ENCODE results near the gene KMT2C.
A peak's percentile ranks its signal among the peaks of the same experiment; 100 is the strongest.

Gene KMT2C

GRCh38 chr7:152347888-152348287 lies 87.9 kb downstream of the KMT2C start:
- no peak for TF ChIP-seq CTCF (conservative IDR thresholded peaks at IDR 0.05)
- H3K27ac ChIP-seq, result no peak overlapping the region

GRCh38 chr7:152344253-152344652 lies 91.5 kb downstream of the KMT2C start:
- no peak overlapping the region for H3K27ac ChIP-seq
- no peak for TF ChIP-seq CTCF (conservative IDR thresholded peaks at IDR 0.05)

GRCh38 chr7:152342796-152343195 lies 93.0 kb downstream of the KMT2C start:
- TF ChIP-seq CTCF (conservative IDR thresholded peaks at IDR 0.05), result no peak
- no peak overlapping the region; the same call in 1 of the 2 replicates for H3K27ac ChIP-seq

- TF ChIP-seq CTCF (conservative IDR thresholded peaks at IDR 0.05), result no peak
- H3K27ac ChIP-seq, result peak overlapping the region; percentile 37; the same call in 1 of the 2 replicates
Observed at GRCh38 chr7:152341914-152342236, 93.9 kb downstream of the KMT2C start.

GRCh38 chr7:152341039-152341913 lies 94.5 kb downstream of the KMT2C start:
- peak; percentile 86 for TF ChIP-seq CTCF (conservative IDR thresholded peaks at IDR 0.05)
- H3K27ac ChIP-seq, result peak overlapping the region; percentile 37; the same call in 1 of the 2 replicates

- TF ChIP-seq CTCF (conservative IDR thresholded peaks at IDR 0.05), result no peak
- H3K27ac ChIP-seq, result no peak overlapping the region
Observed at GRCh38 chr7:152340161-152340560, 95.6 kb downstream of the KMT2C start.

GRCh38 chr7:152338561-152338960 lies 97.2 kb downstream of the KMT2C start:
- TF ChIP-seq CTCF (conservative IDR thresholded peaks at IDR 0.05), result no peak
- H3K27ac ChIP-seq, result no peak overlapping the region

Data from VCaP (cell line).